GM13977 (cell line): ENCODE results near the gene GSTM2.
"Not testable (repeated sequence)": the region's sequence is repeated elsewhere in the genome, so short reads cannot be mapped to it uniquely, and the experiment has no call there.

Source experiments
- DNase-seq: peaks from one replicate; pipeline ENCODE4 v3.0.0; 2012; ENCODE audit warnings: low spot score
- CTCF ChIP-seq: IDR thresholded peaks from 2 replicates; pipeline ENCODE4 v1.5.1; 2012; ENCODE audit warnings: mild to moderate bottlenecking, control low read depth; ENCODE audit not compliant: insufficient read depth; ENCODE audit errors: extremely low read depth, missing control alignments
- in situ Hi-C: fragments of 300-500 bp; cut with MboI; formaldehyde crosslinking; loops from one replicate; pipeline ENCODE4 v1.12.0; 2022; ENCODE audit warnings: low sequenced_read_pairs, low pct_unique_long_range_greater_than_20kb, mixed read lengths, inconsistent platforms; ENCODE audit not compliant: unreplicated experiment

Gene GSTM2

GRCh38 chr1:109687109-109687508, 19.3 kb downstream of the GSTM2 start:
- DNase-seq, in situ Hi-C loops: not testable (repeated sequence)

GRCh38 chr1:109687641-109688499, 20.0 kb downstream of the GSTM2 start, which contains the start of gene GSTM1:
Gene GSTM1 (plus strand): TSS chr1:109687817. CDS start chr1:109687874, 57 bp downstream.
- no peak for DNase-seq

GRCh38 chr1:109689844-109690405, 22.1 kb downstream of the GSTM2 start:
- no peak for TF ChIP-seq CTCF
- no peak for DNase-seq
- in situ Hi-C loops: no loop called here

More at GRCh38 chr1:109687641-109688499, 20.0 kb downstream of the GSTM2 start, which contains the start of gene GSTM1:
- TF ChIP-seq CTCF: no peak
- in situ Hi-C loops: no loop called here

- in situ Hi-C loops: no loop called here
- TF ChIP-seq CTCF: no peak
- DNase-seq: no peak
Observed at GRCh38 chr1:109691759-109692158, 23.9 kb downstream of the GSTM2 start.

- DNase-seq, in situ Hi-C loops: not testable (repeated sequence)
Observed at GRCh38 chr1:109694400-109694799, 26.5 kb downstream of the GSTM2 start.

GRCh38 chr1:109695138-109695537, 27.3 kb downstream of the GSTM2 start:
- DNase-seq, in situ Hi-C loops: not testable (repeated sequence)

- DNase-seq: no peak
- no peak for TF ChIP-seq CTCF
- in situ Hi-C loops: no loop called here
Observed at GRCh38 chr1:109697066-109697465, 29.2 kb downstream of the GSTM2 start.

GRCh38 chr1:109697861-109698260, 30.0 kb downstream of the GSTM2 start:
- in situ Hi-C loops, DNase-seq: not testable (repeated sequence)

- DNase-seq, in situ Hi-C loops: not testable (repeated sequence)
Observed at GRCh38 chr1:109702940-109703339, 35.1 kb downstream of the GSTM2 start.
